NB4 (cell line): ENCODE measurements around the gene NRG3.

Experiments
- DNase-seq: peaks from one replicate; pipeline ENCODE4 v3.0.0; 2010; ENCODE audit warnings: low read depth
- H3K4me3 ChIP-seq: one replicate; pipeline ENCODE4 v1.5.1; 2011; ENCODE audit warnings: mild to moderate bottlenecking, low read depth, low read length, moderate library complexity
- MYC ChIP-seq: IDR thresholded peaks from 2 replicates; pipeline ENCODE4 v1.6.1; 2011; ENCODE audit warnings: low read depth, low read length
- POLR2A ChIP-seq: IDR thresholded peaks from 2 replicates; pipeline ENCODE4 v1.6.1; 2011; ENCODE audit warnings: mild to moderate bottlenecking; ENCODE audit not compliant: insufficient read length; ENCODE audit errors: extremely low read depth
- TF ChIP-seq, protein P1 (sequence below): IDR thresholded peaks from one replicate; pipeline ENCODE4 v1.5.1; 2012; ENCODE audit warnings: low read depth, low read length
- TF ChIP-seq, protein P2 (sequence below): IDR thresholded peaks from 2 replicates; pipeline ENCODE4 v1.6.1; 2011; ENCODE audit warnings: low read depth, low read length

Gene NRG3

DNA sequence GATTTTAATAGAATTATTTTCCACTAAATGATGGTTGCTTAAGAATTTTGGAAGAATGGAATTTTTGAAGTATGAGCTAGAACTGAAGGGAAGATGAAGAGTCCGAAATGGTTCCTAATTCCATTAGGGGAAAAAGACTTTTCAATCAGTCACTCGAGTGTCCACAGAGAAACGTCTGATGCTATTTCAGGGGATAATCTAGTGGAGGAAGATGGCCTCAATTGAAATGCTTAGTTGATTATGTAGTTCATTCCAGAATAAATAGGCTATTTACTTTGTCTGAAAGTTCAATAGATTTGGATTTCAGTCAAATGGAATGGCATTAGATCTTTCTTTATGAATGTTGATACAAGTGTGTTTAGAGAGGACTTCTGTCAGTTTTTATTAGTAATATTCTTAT, 365.4 kb downstream of the NRG3 start:
- TF ChIP-seq, protein P1, sequence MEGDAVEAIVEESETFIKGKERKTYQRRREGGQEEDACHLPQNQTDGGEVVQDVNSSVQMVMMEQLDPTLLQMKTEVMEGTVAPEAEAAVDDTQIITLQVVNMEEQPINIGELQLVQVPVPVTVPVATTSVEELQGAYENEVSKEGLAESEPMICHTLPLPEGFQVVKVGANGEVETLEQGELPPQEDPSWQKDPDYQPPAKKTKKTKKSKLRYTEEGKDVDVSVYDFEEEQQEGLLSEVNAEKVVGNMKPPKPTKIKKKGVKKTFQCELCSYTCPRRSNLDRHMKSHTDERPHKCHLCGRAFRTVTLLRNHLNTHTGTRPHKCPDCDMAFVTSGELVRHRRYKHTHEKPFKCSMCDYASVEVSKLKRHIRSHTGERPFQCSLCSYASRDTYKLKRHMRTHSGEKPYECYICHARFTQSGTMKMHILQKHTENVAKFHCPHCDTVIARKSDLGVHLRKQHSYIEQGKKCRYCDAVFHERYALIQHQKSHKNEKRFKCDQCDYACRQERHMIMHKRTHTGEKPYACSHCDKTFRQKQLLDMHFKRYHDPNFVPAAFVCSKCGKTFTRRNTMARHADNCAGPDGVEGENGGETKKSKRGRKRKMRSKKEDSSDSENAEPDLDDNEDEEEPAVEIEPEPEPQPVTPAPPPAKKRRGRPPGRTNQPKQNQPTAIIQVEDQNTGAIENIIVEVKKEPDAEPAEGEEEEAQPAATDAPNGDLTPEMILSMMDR, result no peak
- no peak for TF ChIP-seq MYC
- no peak for TF ChIP-seq POLR2A
- TF ChIP-seq, protein P2, sequence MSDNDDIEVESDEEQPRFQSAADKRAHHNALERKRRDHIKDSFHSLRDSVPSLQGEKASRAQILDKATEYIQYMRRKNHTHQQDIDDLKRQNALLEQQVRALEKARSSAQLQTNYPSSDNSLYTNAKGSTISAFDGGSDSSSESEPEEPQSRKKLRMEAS, result no peak
- no peak overlapping the region for H3K4me3 ChIP-seq
- no peak for DNase-seq

DNA sequence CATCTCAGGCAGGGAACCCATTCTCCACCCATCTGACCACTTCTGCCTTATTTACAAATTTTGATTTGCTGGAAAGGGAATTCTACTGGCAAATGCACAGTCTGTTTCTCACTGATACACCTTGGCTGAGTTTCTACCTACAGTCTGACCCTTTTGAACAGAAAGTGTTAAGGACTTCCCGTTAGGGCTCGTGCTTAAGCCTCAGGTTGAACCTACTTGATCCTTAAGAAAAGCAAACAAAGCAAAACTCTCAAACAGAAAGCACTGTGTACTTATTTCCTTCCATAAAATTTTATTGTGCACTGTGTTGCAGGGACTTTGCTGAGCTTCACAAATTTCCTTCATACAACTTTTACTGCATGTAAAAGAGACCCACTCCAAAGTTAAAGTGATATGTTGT, 367.8 kb downstream of the NRG3 start:
- no peak for DNase-seq
- TF ChIP-seq, protein P1, result no peak
- no peak overlapping the region for H3K4me3 ChIP-seq

DNA sequence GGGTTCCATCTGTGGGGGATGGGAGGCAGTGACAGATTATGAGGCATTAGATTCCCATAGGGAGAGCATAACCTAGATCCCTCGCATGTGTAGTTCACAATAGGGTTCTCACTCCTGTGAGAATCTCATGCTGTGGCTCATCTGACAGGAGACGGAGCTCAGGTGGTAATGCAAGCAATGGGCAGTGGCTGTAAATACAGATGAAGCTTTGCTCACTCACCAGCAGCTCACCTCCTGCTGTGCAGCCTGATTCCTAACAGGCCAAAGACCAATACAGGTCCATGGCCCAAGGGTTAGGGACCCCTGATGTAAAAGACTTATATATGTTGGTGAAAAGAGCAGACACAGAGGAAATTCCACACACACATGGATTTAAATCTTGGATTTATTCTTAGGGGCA, 370.2 kb downstream of the NRG3 start:
- TF ChIP-seq POLR2A (no peak), MYC (no peak)
- TF ChIP-seq, protein P1, result no peak
- TF ChIP-seq, protein P2, result no peak
- H3K4me3 ChIP-seq, result no peak overlapping the region
- DNase-seq, result no peak

DNA sequence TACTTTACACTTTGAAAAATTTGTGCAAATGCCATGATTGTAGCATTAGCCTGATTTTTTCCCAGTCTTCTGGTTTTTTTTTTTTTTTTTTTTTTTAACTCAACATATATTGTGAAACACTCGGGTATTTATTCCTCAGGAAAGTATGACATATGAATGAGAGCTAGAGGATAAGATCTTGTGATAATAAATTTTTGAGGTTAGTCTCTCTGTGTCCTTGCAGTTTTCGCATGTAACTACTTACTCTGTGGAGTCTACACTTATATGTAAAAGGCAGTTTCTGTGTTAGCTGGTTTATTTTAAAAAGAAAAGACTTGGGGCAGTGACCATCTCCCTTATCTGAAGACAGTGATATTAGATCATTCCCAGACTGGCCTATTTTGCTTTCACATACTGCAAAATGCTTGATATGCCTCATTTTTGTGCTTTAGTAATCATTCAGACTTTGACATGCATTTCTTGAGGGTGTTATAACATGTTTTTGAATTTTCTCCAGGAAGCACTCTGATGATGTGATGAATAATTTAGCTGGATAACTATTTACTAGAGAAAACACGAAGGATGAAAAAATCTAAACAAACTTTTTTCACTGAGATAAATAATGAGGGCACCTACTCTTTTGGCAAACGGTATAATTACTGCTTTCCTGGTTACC, 371.0 kb downstream of the NRG3 start:
- TF ChIP-seq MYC (no peak), POLR2A (no peak)
- TF ChIP-seq, protein P1, result no peak
- TF ChIP-seq, protein P2, result no peak
- no peak for DNase-seq
- no peak overlapping the region for H3K4me3 ChIP-seq

DNA sequence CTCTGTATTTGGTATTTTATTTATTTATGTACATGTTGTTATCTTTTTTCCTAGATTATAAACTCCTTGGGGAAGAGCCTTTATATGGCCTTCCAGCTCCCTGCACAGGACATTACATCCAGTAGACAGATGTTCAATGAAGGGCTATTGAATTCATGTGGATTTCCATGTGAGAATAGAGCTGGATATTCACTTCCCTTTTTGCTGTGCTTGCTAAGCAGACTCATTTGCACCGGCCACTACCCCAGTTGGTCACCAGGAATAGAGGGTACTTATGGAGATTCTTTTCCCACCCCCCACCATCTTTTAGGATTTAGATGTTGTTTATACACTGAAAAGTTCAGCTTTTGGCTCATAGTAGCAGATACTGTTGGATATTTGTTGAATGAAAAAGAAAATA, 374.1 kb downstream of the NRG3 start:
- no peak for DNase-seq
- no peak overlapping the region for H3K4me3 ChIP-seq
- TF ChIP-seq POLR2A, result no peak
- no peak for TF ChIP-seq MYC
- TF ChIP-seq, protein P1, result no peak
- TF ChIP-seq, protein P2, result no peak

DNA sequence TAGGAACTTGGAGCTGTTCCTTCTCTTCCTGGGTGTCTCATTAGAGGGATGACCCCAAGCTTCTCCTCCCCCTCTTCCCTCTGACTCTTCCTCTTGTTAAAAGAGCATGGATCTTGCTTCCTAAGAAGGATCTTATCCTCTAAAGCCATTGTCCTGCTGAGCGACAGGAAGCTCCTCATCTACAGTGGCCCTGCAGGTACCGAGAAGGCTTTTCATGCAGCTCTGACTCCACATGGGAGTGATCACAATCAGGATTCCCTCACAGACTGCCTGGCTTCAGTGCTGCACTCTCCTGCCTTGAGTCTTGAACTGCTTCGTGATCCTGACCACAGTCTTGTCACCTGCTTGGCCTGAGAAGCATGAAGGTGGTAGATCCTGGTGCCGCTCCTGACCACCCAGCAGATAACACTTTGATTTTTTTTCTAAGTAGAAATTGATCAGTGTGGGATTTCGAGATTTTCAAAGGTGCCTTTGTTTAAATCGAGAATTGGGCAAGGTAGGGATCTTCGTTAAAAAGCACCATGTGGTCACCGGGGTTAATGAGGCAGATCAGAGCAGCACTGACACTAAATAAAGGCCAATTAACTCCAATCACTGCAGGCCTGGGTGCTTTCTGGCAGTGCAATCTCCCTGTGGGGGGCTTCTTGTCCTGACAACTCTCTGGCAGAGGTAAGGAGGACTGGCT, 376.4 kb downstream of the NRG3 start:
- no peak overlapping the region for H3K4me3 ChIP-seq
- no peak for DNase-seq
- TF ChIP-seq, protein P2, result no peak
- TF ChIP-seq POLR2A (no peak), MYC (no peak)
- TF ChIP-seq, protein P1, result no peak
